Measurements from ENCODE around the gene RPS19.

The RPS19 gene

DNA sequence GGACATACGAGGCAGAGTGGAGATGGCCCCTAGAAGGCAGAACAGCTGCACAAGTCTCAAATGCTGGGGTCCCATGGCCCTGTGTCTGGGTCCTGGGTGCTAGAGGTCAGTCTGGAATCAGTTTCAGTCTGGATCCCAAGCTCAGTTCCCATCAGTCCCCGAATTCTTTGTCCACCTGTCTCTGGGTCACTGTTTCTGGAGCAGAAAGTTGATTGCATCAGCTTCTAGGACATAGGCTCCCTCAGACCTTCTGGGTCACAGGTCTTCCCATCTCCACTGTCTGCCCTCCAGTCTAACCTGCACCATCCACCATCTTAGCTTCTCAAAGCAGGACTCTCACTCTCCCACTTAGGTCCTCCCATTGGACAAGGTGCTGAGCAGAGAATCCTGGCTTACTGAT lies 20.8 kb upstream of the RPS19 start:
- H3K9ac ChIP-seq (ENCODE audit: low read length), result no peak overlapping the region
- no peaks in the 10 kb centered on the region for H3K36me3 ChIP-seq (ENCODE audit: insufficient read depth, low read length)
- H3K27ac ChIP-seq (ENCODE audit: low read depth, low read length, poor library complexity, severe bottlenecking), result no peak overlapping the region
- no peaks in the 10 kb centered on the region for H3K9me3 ChIP-seq (ENCODE audit: low read length)
- no peaks in the 10 kb centered on the region for H4K20me1 ChIP-seq (ENCODE audit: insufficient read depth, low read length)
- no peaks in the 10 kb centered on the region; the same call in 1 of the 2 replicates for H3K27me3 ChIP-seq (ENCODE audit: insufficient read depth, low read length)
- no peak overlapping the region for H3K4me2 ChIP-seq (ENCODE audit: low read length)
- TF ChIP-seq EZH2 (IDR thresholded peaks at IDR 0.05; ENCODE audit: borderline replicate concordance, low read length), result no peak
- TF ChIP-seq, protein P1, sequence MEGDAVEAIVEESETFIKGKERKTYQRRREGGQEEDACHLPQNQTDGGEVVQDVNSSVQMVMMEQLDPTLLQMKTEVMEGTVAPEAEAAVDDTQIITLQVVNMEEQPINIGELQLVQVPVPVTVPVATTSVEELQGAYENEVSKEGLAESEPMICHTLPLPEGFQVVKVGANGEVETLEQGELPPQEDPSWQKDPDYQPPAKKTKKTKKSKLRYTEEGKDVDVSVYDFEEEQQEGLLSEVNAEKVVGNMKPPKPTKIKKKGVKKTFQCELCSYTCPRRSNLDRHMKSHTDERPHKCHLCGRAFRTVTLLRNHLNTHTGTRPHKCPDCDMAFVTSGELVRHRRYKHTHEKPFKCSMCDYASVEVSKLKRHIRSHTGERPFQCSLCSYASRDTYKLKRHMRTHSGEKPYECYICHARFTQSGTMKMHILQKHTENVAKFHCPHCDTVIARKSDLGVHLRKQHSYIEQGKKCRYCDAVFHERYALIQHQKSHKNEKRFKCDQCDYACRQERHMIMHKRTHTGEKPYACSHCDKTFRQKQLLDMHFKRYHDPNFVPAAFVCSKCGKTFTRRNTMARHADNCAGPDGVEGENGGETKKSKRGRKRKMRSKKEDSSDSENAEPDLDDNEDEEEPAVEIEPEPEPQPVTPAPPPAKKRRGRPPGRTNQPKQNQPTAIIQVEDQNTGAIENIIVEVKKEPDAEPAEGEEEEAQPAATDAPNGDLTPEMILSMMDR (IDR thresholded peaks at IDR 0.05; ENCODE audit: low read length), result no peak
- H2AFZ ChIP-seq (ENCODE audit: low read length), result no peak overlapping the region
- H3F3A ChIP-seq (ENCODE audit: insufficient read depth, low read length), result no peaks in the 10 kb centered on the region
- no peaks in the 10 kb centered on the region for H3K9me2 ChIP-seq (ENCODE audit: low read depth, low read length)
- no peak overlapping the region for H3K4me3 ChIP-seq (ENCODE audit: low read depth, low read length, poor library complexity, severe bottlenecking)
- no peaks in the 10 kb centered on the region for H3K4me1 ChIP-seq (ENCODE audit: insufficient read depth, low read length, severe bottlenecking)
- H3K79me2 ChIP-seq (ENCODE audit: insufficient read depth, low read length), result no peaks in the 10 kb centered on the region

DNA sequence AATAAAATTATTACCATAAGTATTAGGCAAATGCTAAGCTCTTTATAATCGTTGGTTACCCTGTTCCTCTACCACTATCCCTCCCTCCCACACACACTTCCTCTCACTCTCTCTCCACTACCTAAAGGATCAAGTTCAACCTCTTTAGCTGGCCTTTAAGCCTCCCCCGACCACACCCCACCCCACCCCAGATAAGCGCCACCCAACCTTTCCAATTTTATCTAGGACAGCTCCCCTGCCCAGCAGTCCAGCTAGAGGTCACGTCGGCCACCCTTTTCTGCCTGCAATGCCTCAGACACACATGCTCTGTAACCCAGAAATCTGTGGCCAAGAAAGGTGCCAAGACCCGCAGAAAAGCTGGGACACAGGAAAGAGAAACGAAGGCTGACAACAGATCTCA lies 16.7 kb upstream of the RPS19 start:
- no peaks in the 10 kb centered on the region for H3K4me1 ChIP-seq (ENCODE audit: insufficient read depth, low read length, severe bottlenecking)
- H3K9ac ChIP-seq (ENCODE audit: low read length), result no peak overlapping the region
- H4K20me1 ChIP-seq (ENCODE audit: insufficient read depth, low read length), result no peaks in the 10 kb centered on the region
- H3K9me3 ChIP-seq (ENCODE audit: low read length), result no peaks in the 10 kb centered on the region
- no peaks in the 10 kb centered on the region for H3K79me2 ChIP-seq (ENCODE audit: insufficient read depth, low read length)
- no peak for TF ChIP-seq EZH2 (IDR thresholded peaks at IDR 0.05; ENCODE audit: borderline replicate concordance, low read length)
- TF ChIP-seq, protein P1 (IDR thresholded peaks at IDR 0.05; ENCODE audit: low read length), result no peak
- no peak overlapping the region for H3K27ac ChIP-seq (ENCODE audit: low read depth, low read length, poor library complexity, severe bottlenecking)
- no peaks in the 10 kb centered on the region for H3F3A ChIP-seq (ENCODE audit: insufficient read depth, low read length)
- no peak overlapping the region for H3K4me3 ChIP-seq (ENCODE audit: low read depth, low read length, poor library complexity, severe bottlenecking)
- no peaks in the 10 kb centered on the region for H3K36me3 ChIP-seq (ENCODE audit: insufficient read depth, low read length)
- H2AFZ ChIP-seq (ENCODE audit: low read length), result no peak overlapping the region
- H3K9me2 ChIP-seq (ENCODE audit: low read depth, low read length), result no peaks in the 10 kb centered on the region
- no peak overlapping the region for H3K4me2 ChIP-seq (ENCODE audit: low read length)
- no peaks in the 10 kb centered on the region; the same call in none of the 2 replicates for H3K27me3 ChIP-seq (ENCODE audit: insufficient read depth, low read length)

DNA sequence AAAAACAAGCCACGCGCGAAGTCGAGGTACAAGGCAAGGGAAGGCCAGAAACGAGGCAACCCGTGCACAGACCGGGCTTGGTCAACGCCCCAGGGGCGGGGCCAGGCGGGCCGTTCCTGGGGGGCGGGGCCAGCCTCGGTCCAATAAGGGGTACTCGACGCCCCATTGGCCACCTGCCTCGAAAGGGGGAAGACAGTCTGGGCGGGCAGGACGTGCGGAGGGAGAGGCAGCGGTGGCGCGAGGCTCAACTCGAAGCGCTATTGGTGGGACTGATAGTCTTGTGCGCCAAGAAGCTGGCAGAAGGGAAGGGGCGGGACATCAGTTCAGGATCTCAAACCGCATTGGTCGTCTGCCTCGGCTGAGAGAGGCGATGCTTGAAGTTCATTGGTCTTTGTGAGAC lies 15.5 kb upstream of the RPS19 start, which contains the start of gene LYPD4:
LYPD4 (minus strand) TSS at position 83 of the 400 bp plus-strand sequence. CDS start 5,398 bp downstream, outside the sequence.
- Histone ChIP-seq H2AFZ (ENCODE audit: low read length) (no peak within 1 kb of the TSS), H3K9ac (ENCODE audit: low read length) (no peak within 1 kb of the TSS), H3K79me2 (ENCODE audit: insufficient read depth, low read length) (no peaks in the 10 kb centered on the region), H4K20me1 (ENCODE audit: insufficient read depth, low read length) (no peaks in the 10 kb centered on the region), H3K4me3 (ENCODE audit: low read depth, low read length, poor library complexity, severe bottlenecking) (no peak within 1 kb of the TSS), H3K4me2 (ENCODE audit: low read length) (no peak within 1 kb of the TSS), H3K9me3 (ENCODE audit: low read length) (no peaks in the 10 kb centered on the region), H3K27me3 (ENCODE audit: insufficient read depth, low read length) (no peaks in the 10 kb centered on the region; the same call in none of the 2 replicates), H3K9me2 (ENCODE audit: low read depth, low read length) (no peaks in the 10 kb centered on the region), H3K27ac (ENCODE audit: low read depth, low read length, poor library complexity, severe bottlenecking) (no peak within 1 kb of the TSS), H3F3A (ENCODE audit: insufficient read depth, low read length) (no peaks in the 10 kb centered on the region), H3K4me1 (ENCODE audit: insufficient read depth, low read length, severe bottlenecking) (no peaks in the 10 kb centered on the region), H3K36me3 (ENCODE audit: insufficient read depth, low read length) (no peaks in the 10 kb centered on the region)
- no peak for TF ChIP-seq EZH2 (IDR thresholded peaks at IDR 0.05; ENCODE audit: borderline replicate concordance, low read length)
- TF ChIP-seq, protein P1 (IDR thresholded peaks at IDR 0.05; ENCODE audit: low read length), result no peak
